SK-N-SH (cell line): ENCODE results near the gene GRIK1.

Source experiments
- CTCF ChIP-seq: fragments of 200-600 bp; sonication (generic); IDR thresholded peaks from 2 replicates; pipeline ENCODE4 v1.6.1; 2017; ENCODE audit warnings: antibody characterized with exemption, mild to moderate bottlenecking, moderate library complexity
- EP300 ChIP-seq, 2 experiments: IDR thresholded peaks; 2 replicates each; pipeline versions ENCODE4 v1.4.0 to v1.6.1; 2012; ENCODE audit warnings: borderline replicate concordance in 1 of 2, low read depth in 1 of 2, low read length in 1 of 2
- FOXJ3 ChIP-seq: sonication (generic); formaldehyde crosslinking; IDR thresholded peaks from 2 replicates; pipeline ENCODE4 v1.5.1; 2020; ENCODE audit warnings: mild to moderate bottlenecking, missing genetic modification reagents
- FOXM1 ChIP-seq: IDR thresholded peaks from 2 replicates; pipeline ENCODE4 v1.4.0; 2012; ENCODE audit warnings: low read depth, mild to moderate bottlenecking
- JUND ChIP-seq: IDR thresholded peaks from 2 replicates; pipeline ENCODE4 v1.4.0; 2012
- NFIC ChIP-seq: IDR thresholded peaks from 2 replicates; pipeline ENCODE4 v1.4.0; 2012; ENCODE audit warnings: borderline replicate concordance
- PBX3 ChIP-seq: IDR thresholded peaks from 2 replicates; pipeline ENCODE4; 2012
- POLR2AphosphoS5 ChIP-seq: IDR thresholded peaks from 2 replicates; pipeline ENCODE4 v1.6.1; 2012; ENCODE audit warnings: low read depth, low read length
- TAF1 ChIP-seq: IDR thresholded peaks from 2 replicates; pipeline ENCODE4 v1.6.1; 2012; ENCODE audit warnings: low read depth, mild to moderate bottlenecking, low read length, moderate library complexity, borderline replicate concordance

- no peak for TF ChIP-seq CTCF
- no peak for TF ChIP-seq NFIC
- no peak for TF ChIP-seq JUND
- no peak for TF ChIP-seq POLR2AphosphoS5
- no peak for TF ChIP-seq FOXM1
- no peak for TF ChIP-seq TAF1
- no peak for TF ChIP-seq PBX3
- no peak for TF ChIP-seq FOXJ3 (CRISPR knock-in tag)
- TF ChIP-seq EP300 (IDR thresholded peaks at IDR 0.05; ENCODE audit: borderline replicate concordance in 1 of 2, low read depth in 1 of 2, low read length in 1 of 2), result no peak
These were observed 88.2 kb downstream of the GRIK1 start for GRCh38 chr21:29851611-29852010.
